ENCODE measurements around the gene LLPH. TPM values are rescaled to one million over a fixed set of nuclear protein-coding genes. Genes with fewer than 3 reads are reported as not detected.

The LLPH gene
- total RNA-seq, 4 donors from 2014 or later, result 5.0 to 17.5 (median 9.5) TPM

- WGBS, 2 donors (ENCODE audit: low coverage in 1 of 2), result 64 to 71% methylated on average over 3 to 4 of the region's 4 CpGs
Observed at GRCh38 chr12:66163289-66163688, 32.7 kb upstream of the LLPH start.

GRCh38 chr12:66162701-66163100 is 32.2 kb upstream of the LLPH start:
- Histone ChIP-seq H3K36me3 (peaks cover 0 to 25% of the 10 kb centered on the region in 2 donors), H3K27me3 (no peaks in the 10 kb centered on the region), H3K27ac (no peak overlapping the region), H3K4me3 (no peak overlapping the region), H3K9me3 (no peaks in the 10 kb centered on the region), H3K4me1 (peaks cover 0 to 34% (median 4%) of the 10 kb centered on the region in 3 donors)
- 73 to 100% methylated on average over 2 of the region's 2 CpGs for WGBS, 2 donors (ENCODE audit: low coverage in 1 of 2)
- ATAC-seq, result no peak
- TF ChIP-seq POLR2AphosphoS5 (IDR thresholded peaks at IDR 0.05) (no peak), POLR2A (IDR thresholded peaks at IDR 0.05) (no peak), EP300 (IDR thresholded peaks at IDR 0.05) (no peak)
- TF ChIP-seq, protein P1, sequence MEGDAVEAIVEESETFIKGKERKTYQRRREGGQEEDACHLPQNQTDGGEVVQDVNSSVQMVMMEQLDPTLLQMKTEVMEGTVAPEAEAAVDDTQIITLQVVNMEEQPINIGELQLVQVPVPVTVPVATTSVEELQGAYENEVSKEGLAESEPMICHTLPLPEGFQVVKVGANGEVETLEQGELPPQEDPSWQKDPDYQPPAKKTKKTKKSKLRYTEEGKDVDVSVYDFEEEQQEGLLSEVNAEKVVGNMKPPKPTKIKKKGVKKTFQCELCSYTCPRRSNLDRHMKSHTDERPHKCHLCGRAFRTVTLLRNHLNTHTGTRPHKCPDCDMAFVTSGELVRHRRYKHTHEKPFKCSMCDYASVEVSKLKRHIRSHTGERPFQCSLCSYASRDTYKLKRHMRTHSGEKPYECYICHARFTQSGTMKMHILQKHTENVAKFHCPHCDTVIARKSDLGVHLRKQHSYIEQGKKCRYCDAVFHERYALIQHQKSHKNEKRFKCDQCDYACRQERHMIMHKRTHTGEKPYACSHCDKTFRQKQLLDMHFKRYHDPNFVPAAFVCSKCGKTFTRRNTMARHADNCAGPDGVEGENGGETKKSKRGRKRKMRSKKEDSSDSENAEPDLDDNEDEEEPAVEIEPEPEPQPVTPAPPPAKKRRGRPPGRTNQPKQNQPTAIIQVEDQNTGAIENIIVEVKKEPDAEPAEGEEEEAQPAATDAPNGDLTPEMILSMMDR (IDR thresholded peaks at IDR 0.05), result no peak

More at GRCh38 chr12:66163289-66163688, 32.7 kb upstream of the LLPH start:
- peaks cover 0 to 25% of the 10 kb centered on the region in 2 donors for H3K36me3 ChIP-seq
- TF ChIP-seq POLR2AphosphoS5 (IDR thresholded peaks at IDR 0.05) (no peak), EP300 (IDR thresholded peaks at IDR 0.05) (no peak), POLR2A (IDR thresholded peaks at IDR 0.05) (no peak)
- TF ChIP-seq, protein P1 (IDR thresholded peaks at IDR 0.05), result no peak
- no peaks in the 10 kb centered on the region for H3K27me3 ChIP-seq
- H3K4me1 ChIP-seq, result peaks cover 0 to 40% (median 10%) of the 10 kb centered on the region in 3 donors
- H3K4me3 ChIP-seq, result no peak overlapping the region
- H3K27ac ChIP-seq, result no peak overlapping the region
- no peak for ATAC-seq
- no peaks in the 10 kb centered on the region for H3K9me3 ChIP-seq

DNA sequence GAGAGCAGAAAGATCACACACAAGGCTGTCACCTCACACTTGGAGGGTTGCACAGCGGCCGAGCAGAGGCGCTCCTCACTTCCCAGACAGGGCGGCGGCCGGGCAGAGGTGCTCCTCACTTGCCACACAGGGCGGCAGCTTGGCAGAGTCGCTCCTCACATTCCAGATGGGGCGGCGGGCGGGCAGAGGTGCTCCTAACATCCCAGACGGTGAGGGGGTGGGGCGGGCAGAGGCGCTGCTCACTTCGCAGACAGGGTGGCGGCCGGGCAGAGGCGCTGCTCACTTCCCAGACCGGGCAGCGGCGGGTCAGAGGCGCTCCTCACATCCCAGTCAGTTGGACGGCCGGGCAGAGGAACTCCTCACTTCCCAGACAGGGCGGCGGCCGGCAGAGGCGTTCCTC is 30.2 kb upstream of the LLPH start:
- H3K4me3 ChIP-seq, result no peak overlapping the region
- peaks cover 0 to 25% of the 10 kb centered on the region in 2 donors for H3K36me3 ChIP-seq
- WGBS, 2 donors (ENCODE audit: low coverage in 1 of 2), result 97 to 98% methylated on average over 7 of the region's 28 CpGs
- ATAC-seq, result no peak
- peaks cover 0 to 22% (median 2%) of the 10 kb centered on the region in 3 donors for H3K4me1 ChIP-seq
- H3K27ac ChIP-seq, result no peak overlapping the region
- TF ChIP-seq EP300 (IDR thresholded peaks at IDR 0.05), result no peak
- no peaks in the 10 kb centered on the region for H3K9me3 ChIP-seq
- no peaks in the 10 kb centered on the region for H3K27me3 ChIP-seq

DNA sequence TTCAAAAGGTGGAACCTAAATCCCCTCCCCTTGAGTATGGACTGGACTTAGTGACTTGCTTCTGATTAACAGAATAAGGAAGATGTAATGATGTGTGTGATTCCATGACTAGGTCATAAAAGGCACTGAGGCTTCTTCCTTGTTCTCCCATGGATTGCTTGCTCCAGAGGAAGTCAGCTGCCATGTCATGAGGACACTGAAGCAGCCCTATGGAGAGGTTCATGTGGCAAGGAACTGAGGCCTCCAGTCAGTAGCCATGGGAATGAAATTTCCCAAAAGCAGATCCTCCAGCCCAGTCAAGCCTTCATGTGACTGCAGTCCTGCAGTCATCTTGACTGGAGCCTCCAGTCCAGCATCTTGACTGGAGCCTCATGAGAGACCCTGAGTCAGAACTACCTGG is 28.6 kb upstream of the LLPH start:
- Histone ChIP-seq H3K4me3 (no peak overlapping the region), H3K36me3 (peaks cover 0 to 25% of the 10 kb centered on the region in 2 donors), H3K9me3 (no peaks in the 10 kb centered on the region), H3K27me3 (no peaks in the 10 kb centered on the region), H3K4me1 (peaks cover 0 to 34% (median 2%) of the 10 kb centered on the region in 3 donors), H3K27ac (no peak overlapping the region)
- no peak for TF ChIP-seq EP300 (IDR thresholded peaks at IDR 0.05)
- no peak for TF ChIP-seq POLR2AphosphoS5 (IDR thresholded peaks at IDR 0.05)
- TF ChIP-seq, protein P1 (IDR thresholded peaks at IDR 0.05), result no peak
- no peak for TF ChIP-seq POLR2A (IDR thresholded peaks at IDR 0.05)
- ATAC-seq, result no peak

DNA sequence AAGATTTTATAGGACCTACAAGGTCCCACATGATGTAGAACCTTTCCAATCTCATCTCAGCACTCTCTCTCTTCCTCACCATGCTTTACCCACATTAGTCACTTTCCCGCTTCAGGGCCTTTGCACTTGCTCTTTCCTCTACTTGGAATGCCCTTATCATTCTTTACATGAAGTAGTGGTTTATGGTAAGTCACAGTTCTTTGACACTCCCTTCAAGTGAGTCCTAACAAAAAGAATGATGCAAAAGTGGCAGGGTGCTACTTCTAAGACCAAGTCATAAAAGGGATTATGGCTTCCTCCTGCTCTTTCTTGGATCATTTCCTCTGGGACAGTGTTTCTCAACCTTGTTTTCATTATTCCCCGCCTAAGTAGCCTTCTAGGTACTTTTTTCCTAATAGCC is 26.1 kb upstream of the LLPH start:
- no peaks in the 10 kb centered on the region for H3K9me3 ChIP-seq
- peaks cover 0 to 31% (median 3%) of the 10 kb centered on the region in 3 donors for H3K4me1 ChIP-seq
- no peak overlapping the region for H3K4me3 ChIP-seq

More for the DNA sequence above, 26.1 kb upstream of the LLPH start:
- no peak for TF ChIP-seq POLR2A (IDR thresholded peaks at IDR 0.05)
- TF ChIP-seq EP300 (IDR thresholded peaks at IDR 0.05), result no peak
- TF ChIP-seq, protein P1 (IDR thresholded peaks at IDR 0.05), result no peak
- no peak for TF ChIP-seq POLR2AphosphoS5 (IDR thresholded peaks at IDR 0.05)
- 91 to 100% methylated on average over 2 of the region's 2 CpGs for WGBS, 2 donors (ENCODE audit: low coverage in 1 of 2)
- H3K27me3 ChIP-seq, result no peaks in the 10 kb centered on the region
- H3K36me3 ChIP-seq, result peaks cover 0 to 25% of the 10 kb centered on the region in 2 donors
- no peak overlapping the region for H3K27ac ChIP-seq
- no peak for ATAC-seq
